Measurements from ENCODE around the gene KDM5B. TPM values are rescaled to one million over a fixed set of nuclear protein-coding genes. Genes with fewer than 3 reads are reported as not detected.
"Not testable (repeated sequence)": the region's sequence is repeated elsewhere in the genome, so short reads cannot be mapped to it uniquely, and the experiment has no call there.

KDM5B gene
- total RNA-seq, 2 experiments from 2014 or later = 74.7 to 84.7 TPM

- peaks cover 32% of the 10 kb centered on the region for H3K4me1 Mint-ChIP-seq (ENCODE audit: low read depth)
- H3K9me3 Mint-ChIP-seq = no peaks in the 10 kb centered on the region
- no peak overlapping the region for H3K4me3 Mint-ChIP-seq
- intact Hi-C loops (cut with DNase I, micrococcal nuclease) = no loop called here
- DNase-seq (peak in 6 of 14 experiments; percentile 6 to 69 (median 32)), ATAC-seq (ENCODE audit: poor library complexity) (peak; percentile 66)
- H3K9me3 ChIP-seq (ENCODE audit: control insufficient read depth in 1 of 2, insufficient read depth in 1 of 2, low read length in 2 of 2) = peaks cover 0 to 11% of the 10 kb centered on the region in 2 experiments
- no peaks in the 10 kb centered on the region for H3K36me3 Mint-ChIP-seq (ENCODE audit: low read depth)
- no peaks in the 10 kb centered on the region for H3K27me3 Mint-ChIP-seq
- no peaks in the 10 kb centered on the region for H3K27me3 ChIP-seq (ENCODE audit: control insufficient read depth in 1 of 2, insufficient read depth in 2 of 2, low read length in 2 of 2)
- no peak overlapping the region for H3K27ac ChIP-seq (ENCODE audit: low read depth in 1 of 2, low read length in 2 of 2)
- peaks cover 35% of the 10 kb centered on the region for H3K4me1 ChIP-seq (ENCODE audit: insufficient read depth, low read length)
- H3K4me3 ChIP-seq (ENCODE audit: low read length) = no peak overlapping the region
- ChIA-PET POLR2A (interaction anchor here (0.9 to 1.7 kb wide), 4 partner anchors 25 to 53 kb away, joined by 3 to 9 read pairs (median 5); partner anchors contain the start of genes PCAT6 and RABIF), CTCF (no interaction called here)
- no peak overlapping the region for H3K27ac Mint-ChIP-seq
- H3K36me3 ChIP-seq (ENCODE audit: insufficient read depth, low read length) = no peaks in the 10 kb centered on the region
- no peak for TF ChIP-seq CTCF (IDR thresholded peaks at IDR 0.05)
Measured at GRCh38 chr1:202835548-202836072, 27.4 kb upstream of the KDM5B start.

- ChIA-PET POLR2A (interaction anchor here (0.9 to 1.7 kb wide), 3 partner anchors 24 to 54 kb away, joined by 3 to 9 read pairs (median 6); partner anchors contain the start of genes PCAT6 and RABIF), CTCF (interaction anchor here (0.5 to 0.6 kb wide), 2 partner anchors 186 to 1011 kb away, joined by 3 read pairs; no protein-coding TSS in a partner anchor)
- H3K27me3 ChIP-seq (ENCODE audit: control insufficient read depth in 1 of 2, insufficient read depth in 2 of 2, low read length in 2 of 2) = no peaks in the 10 kb centered on the region
- H3K27ac Mint-ChIP-seq = peak overlapping the region; percentile 54
- no peak overlapping the region for H3K4me3 ChIP-seq (ENCODE audit: low read length)
- no peak overlapping the region for H3K4me3 Mint-ChIP-seq
- H3K27ac ChIP-seq (ENCODE audit: low read depth in 1 of 2, low read length in 2 of 2) = no peak overlapping the region
- H3K4me1 Mint-ChIP-seq (ENCODE audit: low read depth) = peaks cover 32% of the 10 kb centered on the region
- peaks cover 35% of the 10 kb centered on the region for H3K4me1 ChIP-seq (ENCODE audit: insufficient read depth, low read length)
- TF ChIP-seq CTCF (IDR thresholded peaks at IDR 0.05) = no peak
- intact Hi-C loops (cut with DNase I, micrococcal nuclease) = no loop called here
- H3K36me3 ChIP-seq (ENCODE audit: insufficient read depth, low read length) = no peaks in the 10 kb centered on the region
- DNase-seq = peak in 4 of 14 experiments; percentile 3 to 25 (median 12)
- no peaks in the 10 kb centered on the region for H3K36me3 Mint-ChIP-seq (ENCODE audit: low read depth)
- H3K9me3 Mint-ChIP-seq = no peaks in the 10 kb centered on the region
- ATAC-seq (ENCODE audit: poor library complexity) = peak; percentile 32
- no peaks in the 10 kb centered on the region for H3K27me3 Mint-ChIP-seq
- peaks cover 0 to 11% of the 10 kb centered on the region in 2 experiments for H3K9me3 ChIP-seq (ENCODE audit: control insufficient read depth in 1 of 2, insufficient read depth in 1 of 2, low read length in 2 of 2)
Measured at GRCh38 chr1:202834771-202835547, 26.7 kb upstream of the KDM5B start.

DNA sequence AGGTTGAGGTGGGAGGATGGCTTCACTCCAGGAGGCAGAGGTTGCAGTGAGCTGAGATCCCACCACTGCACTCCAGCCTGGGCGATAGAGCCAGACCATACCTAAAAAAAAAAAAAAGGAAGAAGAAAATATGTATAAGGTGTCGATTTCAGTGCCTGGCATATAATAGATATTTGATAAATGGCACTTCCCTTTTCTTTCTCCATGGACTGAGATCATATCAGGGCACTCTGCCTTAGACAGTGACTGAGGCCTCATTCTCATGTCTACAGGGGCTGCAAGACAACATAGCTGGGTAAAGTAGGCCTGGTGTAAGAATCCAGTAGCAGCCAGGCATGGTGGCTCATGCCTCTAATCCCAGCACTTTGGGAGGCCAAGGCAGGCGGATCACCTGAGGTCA is 23.7 kb upstream of the KDM5B start:
- ChIA-PET CTCF (no interaction called here), POLR2A (no interaction called here)
- no peak overlapping the region for H3K4me3 ChIP-seq (ENCODE audit: low read length)
- H3K27me3 Mint-ChIP-seq = no peaks in the 10 kb centered on the region
- H3K27ac ChIP-seq (ENCODE audit: low read depth in 1 of 2, low read length in 2 of 2) = no peak overlapping the region
- TF ChIP-seq CTCF (IDR thresholded peaks at IDR 0.05) = no peak
- peaks cover 0 to 11% of the 10 kb centered on the region in 2 experiments for H3K9me3 ChIP-seq (ENCODE audit: control insufficient read depth in 1 of 2, insufficient read depth in 1 of 2, low read length in 2 of 2)
- no peak overlapping the region for H3K4me3 Mint-ChIP-seq
- no peaks in the 10 kb centered on the region for H3K27me3 ChIP-seq (ENCODE audit: control insufficient read depth in 1 of 2, insufficient read depth in 2 of 2, low read length in 2 of 2)
- peaks cover 24% of the 10 kb centered on the region for H3K4me1 ChIP-seq (ENCODE audit: insufficient read depth, low read length)
- no peak for ATAC-seq (ENCODE audit: poor library complexity)
- H3K36me3 Mint-ChIP-seq (ENCODE audit: low read depth) = no peaks in the 10 kb centered on the region
- H3K4me1 Mint-ChIP-seq (ENCODE audit: low read depth) = peaks cover 23% of the 10 kb centered on the region
- no peak overlapping the region for H3K27ac Mint-ChIP-seq
- intact Hi-C loops (cut with DNase I, micrococcal nuclease) = no loop called here
- no peaks in the 10 kb centered on the region for H3K36me3 ChIP-seq (ENCODE audit: insufficient read depth, low read length)
- H3K9me3 Mint-ChIP-seq = no peaks in the 10 kb centered on the region
- DNase-seq = no peak

DNA sequence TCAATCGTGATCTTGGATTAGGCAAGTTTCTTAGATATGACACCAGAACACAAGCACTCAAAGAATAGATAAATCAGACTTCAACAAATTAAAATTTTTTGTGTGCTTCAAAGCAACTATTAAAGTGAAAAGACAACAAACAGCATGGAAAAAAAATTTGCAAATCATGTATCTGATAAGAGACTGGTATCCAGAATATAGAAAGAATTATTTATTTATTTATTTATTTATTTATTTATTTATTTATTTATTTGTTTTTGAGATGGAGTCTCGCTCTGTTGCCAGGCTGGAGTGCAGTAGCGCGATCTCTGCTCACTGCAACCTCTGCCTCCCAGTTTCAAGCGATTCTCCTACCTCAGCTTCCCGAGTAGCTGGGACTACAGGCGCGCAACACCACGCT is 21.0 kb upstream of the KDM5B start:
- H3K36me3 ChIP-seq (ENCODE audit: insufficient read depth, low read length); CTCF ChIA-PET; H3K4me3 ChIP-seq (ENCODE audit: low read length); H3K36me3 Mint-ChIP-seq (ENCODE audit: low read depth); H3K27ac ChIP-seq (ENCODE audit: low read depth in 1 of 2, low read length in 2 of 2); H3K27me3 Mint-ChIP-seq; H3K27ac Mint-ChIP-seq; H3K4me1 ChIP-seq (ENCODE audit: insufficient read depth, low read length); H3K4me3 Mint-ChIP-seq; intact Hi-C loops (cut with DNase I, micrococcal nuclease); POLR2A ChIA-PET; H3K27me3 ChIP-seq (ENCODE audit: control insufficient read depth in 1 of 2, insufficient read depth in 2 of 2, low read length in 2 of 2); H3K4me1 Mint-ChIP-seq (ENCODE audit: low read depth); DNase-seq; H3K9me3 Mint-ChIP-seq; ATAC-seq (ENCODE audit: poor library complexity): not testable (repeated sequence)
- peaks cover 0 to 11% of the 10 kb centered on the region in 2 experiments for H3K9me3 ChIP-seq (ENCODE audit: control insufficient read depth in 1 of 2, insufficient read depth in 1 of 2, low read length in 2 of 2)

Measured in CD4-positive, alpha-beta T cell (primary cell).